Stimulated activated CD4-positive, alpha-beta T cell treated with anti-CD3 and anti-CD28 coated beads, Interleukin-4, amount 100 ng/mL, for 4 hours (primary cell): Measurements from ENCODE around the gene EVPL.
A peak's percentile ranks its signal among the peaks of the same experiment; 100 is the strongest.

ENCODE experiments used
- DNase-seq, 2 experiments: peaks; one replicate each; pipeline ENCODE4 v3.0.0-alpha.2; 2020

The EVPL gene

GRCh38 chr17:76017481-76018339 lies 9.4 kb downstream of the EVPL start:
- DNase-seq: no peak

GRCh38 chr17:76014925-76015261 lies 12.2 kb downstream of the EVPL start:
- DNase-seq: no peak

- DNase-seq: peak; percentile 69 to 70
Measured at GRCh38 chr17:76014100-76014924, 12.8 kb downstream of the EVPL start.

GRCh38 chr17:76013377-76013932 lies 13.7 kb downstream of the EVPL start:
- no peak for DNase-seq

GRCh38 chr17:76011951-76012350 lies 15.2 kb downstream of the EVPL start:
- no peak for DNase-seq

GRCh38 chr17:76009969-76010661 lies 17.0 kb downstream of the EVPL start:
- no peak for DNase-seq

GRCh38 chr17:76009447-76009846 lies 17.7 kb downstream of the EVPL start:
- DNase-seq: no peak

- DNase-seq: no peak
Measured at GRCh38 chr17:76008630-76009425, 18.3 kb downstream of the EVPL start.

GRCh38 chr17:76008208-76008607 lies 18.9 kb downstream of the EVPL start:
- no peak for DNase-seq

- no peak for DNase-seq
Measured at GRCh38 chr17:76007850-76008165, 19.3 kb downstream of the EVPL start.

GRCh38 chr17:76007131-76007849 lies 19.8 kb downstream of the EVPL start:
- no peak for DNase-seq

GRCh38 chr17:76005263-76006149 lies 21.6 kb downstream of the EVPL start:
- peak; percentile 61 to 81 for DNase-seq

- DNase-seq: no peak
Measured at GRCh38 chr17:76004750-76005262, 22.3 kb downstream of the EVPL start.

- no peak for DNase-seq
Measured at GRCh38 chr17:76003915-76004314, 23.2 kb downstream of the EVPL start.

- DNase-seq: no peak
Measured at GRCh38 chr17:76002100-76002499, 25.0 kb downstream of the EVPL start.

GRCh38 chr17:76000755-76001521 lies 26.2 kb downstream of the EVPL start, which contains the start of gene CDK3:
Gene CDK3 (plus strand): TSS chr17:76000855. CDS start chr17:76001426, 571 bp downstream.
- DNase-seq: no peak

GRCh38 chr17:76000016-76000754 lies 26.9 kb downstream of the EVPL start:
- DNase-seq: peak; percentile 21 to 65

GRCh38 chr17:75998327-75998795 lies 28.7 kb downstream of the EVPL start:
- DNase-seq: no peak
